Stomach (tissue), 4 donors: ENCODE results near the gene LHX1.

Source experiments
- EP300 ChIP-seq: sonication (generic); formaldehyde crosslinking; IDR thresholded peaks from one replicate; pipeline ENCODE4 v1.6.1; 2017; ENCODE audit warnings: antibody characterized with exemption
- POLR2A ChIP-seq, 4 donors: fragments of 450-650 bp; IDR thresholded peaks; one replicate each; pipeline ENCODE4 v1.6.1; 2016; ENCODE audit warnings: antibody characterized with exemption in 4 of 4, control low read depth in 2 of 4, mild to moderate bottlenecking in 1 of 4, moderate library complexity in 1 of 4
- POLR2AphosphoS5 ChIP-seq, 3 donors: sonication (generic); formaldehyde crosslinking; IDR thresholded peaks; one replicate each; pipeline ENCODE4 v1.6.1; 2016; ENCODE audit warnings: antibody characterized with exemption in 3 of 3
- TF ChIP-seq, protein P1 (sequence below), 7 experiments: fragments of 450-650 bp in 4 of 7; fragments of 200-600 bp in 3 of 7; sonication (generic) in 3 of 7; IDR thresholded peaks; one replicate each; pipeline ENCODE4 v1.5.1; 2016 to 2019; ENCODE audit warnings: antibody characterized with exemption in 7 of 7, control low read depth in 2 of 7, mild to moderate bottlenecking in 1 of 7

DNA sequence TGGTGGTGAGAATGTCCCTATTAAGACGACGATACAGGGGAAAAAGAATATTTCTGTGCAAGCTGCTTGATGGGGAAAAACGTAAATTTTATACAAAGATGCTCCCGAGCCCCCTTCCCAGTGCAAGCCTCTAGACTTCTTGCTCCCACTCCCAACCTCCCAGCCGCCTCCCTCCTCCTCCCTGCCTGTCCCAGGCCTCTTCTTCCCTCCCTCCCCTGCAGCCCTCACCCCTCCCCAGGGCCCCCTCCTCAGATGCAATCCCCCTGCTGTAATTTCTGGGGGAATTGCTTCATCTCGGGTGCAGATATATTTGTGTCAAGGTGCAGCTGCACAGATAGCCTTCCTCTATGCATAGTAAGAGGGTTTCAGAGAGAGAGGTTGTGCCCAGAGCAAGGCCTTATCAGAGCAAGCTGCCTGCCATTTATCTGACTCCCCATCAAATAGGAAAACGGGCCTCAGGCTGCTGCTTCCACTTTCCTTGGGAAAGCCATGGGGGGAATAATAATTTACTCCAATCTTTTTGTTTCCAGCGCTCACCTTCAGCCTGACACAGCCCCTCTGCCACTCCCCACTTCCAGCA is 47.4 kb upstream of the LHX1 start:
- no peak for TF ChIP-seq POLR2AphosphoS5 (IDR thresholded peaks at IDR 0.05)
- TF ChIP-seq, protein P1, sequence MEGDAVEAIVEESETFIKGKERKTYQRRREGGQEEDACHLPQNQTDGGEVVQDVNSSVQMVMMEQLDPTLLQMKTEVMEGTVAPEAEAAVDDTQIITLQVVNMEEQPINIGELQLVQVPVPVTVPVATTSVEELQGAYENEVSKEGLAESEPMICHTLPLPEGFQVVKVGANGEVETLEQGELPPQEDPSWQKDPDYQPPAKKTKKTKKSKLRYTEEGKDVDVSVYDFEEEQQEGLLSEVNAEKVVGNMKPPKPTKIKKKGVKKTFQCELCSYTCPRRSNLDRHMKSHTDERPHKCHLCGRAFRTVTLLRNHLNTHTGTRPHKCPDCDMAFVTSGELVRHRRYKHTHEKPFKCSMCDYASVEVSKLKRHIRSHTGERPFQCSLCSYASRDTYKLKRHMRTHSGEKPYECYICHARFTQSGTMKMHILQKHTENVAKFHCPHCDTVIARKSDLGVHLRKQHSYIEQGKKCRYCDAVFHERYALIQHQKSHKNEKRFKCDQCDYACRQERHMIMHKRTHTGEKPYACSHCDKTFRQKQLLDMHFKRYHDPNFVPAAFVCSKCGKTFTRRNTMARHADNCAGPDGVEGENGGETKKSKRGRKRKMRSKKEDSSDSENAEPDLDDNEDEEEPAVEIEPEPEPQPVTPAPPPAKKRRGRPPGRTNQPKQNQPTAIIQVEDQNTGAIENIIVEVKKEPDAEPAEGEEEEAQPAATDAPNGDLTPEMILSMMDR (IDR thresholded peaks at IDR 0.05) = no peak
- TF ChIP-seq POLR2A (IDR thresholded peaks at IDR 0.05) = no peak
- no peak for TF ChIP-seq EP300
